Measurements from ENCODE around the gene RASSF7. TPM values are rescaled to one million over a fixed set of nuclear protein-coding genes. Genes with fewer than 3 reads are reported as not detected.

RASSF7 gene
- total RNA-seq, 4 donors from 2014 or later = 2.9 to 24.4 (median 13.7) TPM

DNA sequence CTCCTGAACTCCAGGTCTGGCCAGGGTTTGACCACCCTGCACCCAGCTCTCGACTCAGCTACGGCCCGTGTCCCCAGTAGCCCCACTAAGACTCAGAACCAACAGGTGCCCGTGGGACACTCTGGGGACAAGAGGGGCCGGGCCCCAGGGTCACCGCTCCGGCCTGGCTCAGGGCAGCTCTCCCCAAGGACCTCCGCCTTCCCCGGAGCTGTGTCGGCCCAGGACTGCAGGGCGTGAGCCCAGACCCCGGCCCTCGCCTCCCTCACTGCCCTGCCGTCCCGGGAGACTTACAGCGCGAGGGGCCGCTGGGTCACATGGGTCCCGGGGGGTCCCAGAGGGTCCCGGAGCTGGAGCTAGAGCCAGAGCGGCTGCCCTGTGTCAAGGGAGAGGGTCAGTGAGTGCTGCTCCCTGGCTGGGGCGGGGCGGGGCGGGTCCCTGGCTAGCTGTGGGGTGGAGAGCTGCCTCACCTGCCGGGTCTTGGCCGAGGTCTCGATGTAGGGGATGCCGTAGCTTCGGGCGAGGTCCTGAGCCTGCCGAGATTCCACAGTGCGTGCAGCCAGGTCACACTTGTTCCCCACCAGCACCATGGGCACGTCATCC lies 27.7 kb upstream of the RASSF7 start:
- H3K27ac ChIP-seq (replicated peaks in 1 of 4) = no peak overlapping the region
- peaks cover 21 to 35% (median 32%) of the 10 kb centered on the region in 4 donors for H3K36me3 ChIP-seq
- DNase-seq (ENCODE audit: extremely low spot score) = no peak
- TF ChIP-seq EP300 (IDR thresholded peaks at IDR 0.05) (no peak), POLR2AphosphoS5 (IDR thresholded peaks at IDR 0.05) (no peak), POLR2A (IDR thresholded peaks at IDR 0.05; ENCODE audit: low read depth) (no peak)
- TF ChIP-seq, protein P1, sequence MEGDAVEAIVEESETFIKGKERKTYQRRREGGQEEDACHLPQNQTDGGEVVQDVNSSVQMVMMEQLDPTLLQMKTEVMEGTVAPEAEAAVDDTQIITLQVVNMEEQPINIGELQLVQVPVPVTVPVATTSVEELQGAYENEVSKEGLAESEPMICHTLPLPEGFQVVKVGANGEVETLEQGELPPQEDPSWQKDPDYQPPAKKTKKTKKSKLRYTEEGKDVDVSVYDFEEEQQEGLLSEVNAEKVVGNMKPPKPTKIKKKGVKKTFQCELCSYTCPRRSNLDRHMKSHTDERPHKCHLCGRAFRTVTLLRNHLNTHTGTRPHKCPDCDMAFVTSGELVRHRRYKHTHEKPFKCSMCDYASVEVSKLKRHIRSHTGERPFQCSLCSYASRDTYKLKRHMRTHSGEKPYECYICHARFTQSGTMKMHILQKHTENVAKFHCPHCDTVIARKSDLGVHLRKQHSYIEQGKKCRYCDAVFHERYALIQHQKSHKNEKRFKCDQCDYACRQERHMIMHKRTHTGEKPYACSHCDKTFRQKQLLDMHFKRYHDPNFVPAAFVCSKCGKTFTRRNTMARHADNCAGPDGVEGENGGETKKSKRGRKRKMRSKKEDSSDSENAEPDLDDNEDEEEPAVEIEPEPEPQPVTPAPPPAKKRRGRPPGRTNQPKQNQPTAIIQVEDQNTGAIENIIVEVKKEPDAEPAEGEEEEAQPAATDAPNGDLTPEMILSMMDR (IDR thresholded peaks at IDR 0.05) = no peak
- H3K9me3 ChIP-seq = no peaks in the 10 kb centered on the region
- peaks cover 0 to 15% (median 7%) of the 10 kb centered on the region in 4 donors for H3K27me3 ChIP-seq
- 90% methylated on average over 18 of the region's 33 CpGs for WGBS
- peaks cover 30 to 47% (median 45%) of the 10 kb centered on the region in 4 donors for H3K4me1 ChIP-seq
- H3K4me3 ChIP-seq = no peak overlapping the region
- intact Hi-C loops (cut with DNase I) = no loop called here

DNA sequence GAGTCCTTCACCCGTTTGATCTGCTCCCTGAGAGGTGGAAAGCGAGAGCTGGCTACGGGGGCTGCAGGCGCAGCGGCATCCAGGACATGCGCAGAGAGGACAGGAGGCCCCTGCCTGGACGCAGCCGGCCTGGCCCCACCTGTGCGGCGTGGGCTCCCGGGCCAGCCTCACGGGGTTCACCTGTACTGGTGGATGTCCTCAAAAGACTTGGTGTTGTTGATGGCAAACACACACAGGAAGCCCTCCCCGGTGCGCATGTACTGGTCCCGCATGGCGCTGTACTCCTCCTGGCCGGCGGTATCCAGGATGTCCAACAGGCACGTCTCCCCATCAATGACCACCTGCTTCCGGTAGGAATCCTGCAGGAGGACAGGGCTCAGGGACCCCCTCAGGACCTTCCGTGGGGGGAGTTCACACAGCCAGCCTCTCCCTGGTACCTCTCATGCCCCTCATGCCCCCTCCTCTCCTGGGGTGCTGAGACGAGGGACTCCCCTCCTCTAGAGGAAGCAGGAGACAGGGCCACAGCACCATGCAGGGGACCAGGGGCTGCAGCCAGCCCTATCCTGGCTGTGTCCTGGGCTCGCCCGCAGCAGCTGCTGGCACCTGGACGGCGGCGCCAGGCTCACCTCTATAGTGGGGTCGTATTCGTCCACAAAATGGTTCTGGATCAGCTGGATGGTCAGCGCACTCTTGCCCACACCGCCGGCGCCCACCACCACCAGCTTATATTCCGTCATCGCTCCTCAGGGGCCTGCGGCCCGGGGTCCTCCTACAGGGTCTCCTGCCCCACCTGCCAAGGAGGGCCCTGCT lies 27.0 kb upstream of the RASSF7 start:
- Histone ChIP-seq H3K4me1 (peaks cover 30 to 47% (median 45%) of the 10 kb centered on the region in 4 donors), H3K36me3 (peaks cover 21 to 35% (median 32%) of the 10 kb centered on the region in 4 donors), H3K9me3 (no peaks in the 10 kb centered on the region), H3K27me3 (peaks cover 0 to 22% (median 9%) of the 10 kb centered on the region in 4 donors), H3K27ac (replicated peaks in 1 of 4) (no peak overlapping the region), H3K4me3 (peak overlapping the region; percentile 74 to 93 (median 90))
- WGBS = 94% methylated on average over 23 of the region's 37 CpGs
- intact Hi-C loops (cut with DNase I) = no loop called here
- TF ChIP-seq POLR2AphosphoS5 (IDR thresholded peaks at IDR 0.05) (no peak), POLR2A (IDR thresholded peaks at IDR 0.05; ENCODE audit: low read depth) (no peak), EP300 (IDR thresholded peaks at IDR 0.05) (no peak)
- TF ChIP-seq, protein P1 (IDR thresholded peaks at IDR 0.05) = no peak
- DNase-seq (ENCODE audit: extremely low spot score) = no peak

GRCh38 chr11:534396-535209 lies 26.2 kb upstream of the RASSF7 start:
- Histone ChIP-seq H3K9me3 (no peaks in the 10 kb centered on the region), H3K27ac (replicated peaks in 1 of 4) (peak overlapping the region; percentile 64 to 75 (median 70)), H3K4me3 (peak overlapping the region; percentile 74 to 93 (median 90)), H3K27me3 (peaks cover 0 to 25% (median 9%) of the 10 kb centered on the region in 4 donors), H3K4me1 (peaks cover 30 to 47% (median 45%) of the 10 kb centered on the region in 4 donors), H3K36me3 (peaks cover 21 to 35% (median 32%) of the 10 kb centered on the region in 4 donors)
- intact Hi-C loops (cut with DNase I) = no loop called here
- 0% methylated on average over 5 of the region's 66 CpGs for WGBS
- no peak for TF ChIP-seq EP300 (IDR thresholded peaks at IDR 0.05)
- TF ChIP-seq, protein P1 (IDR thresholded peaks at IDR 0.05) = no peak
- no peak for TF ChIP-seq POLR2A (IDR thresholded peaks at IDR 0.05; ENCODE audit: low read depth)
- TF ChIP-seq POLR2AphosphoS5 (IDR thresholded peaks at IDR 0.05) = no peak
- DNase-seq (ENCODE audit: extremely low spot score) = no peak

GRCh38 chr11:535210-535518 lies 25.6 kb upstream of the RASSF7 start:
- H3K27ac ChIP-seq (replicated peaks in 1 of 4) = peak overlapping the region; percentile 64 to 75 (median 70)
- H3K9me3 ChIP-seq = no peaks in the 10 kb centered on the region
- no peak for TF ChIP-seq EP300 (IDR thresholded peaks at IDR 0.05)
- TF ChIP-seq POLR2AphosphoS5 (IDR thresholded peaks at IDR 0.05) = no peak
- TF ChIP-seq, protein P1 (IDR thresholded peaks at IDR 0.05) = no peak
- TF ChIP-seq POLR2A (IDR thresholded peaks at IDR 0.05; ENCODE audit: low read depth) = no peak
- peaks cover 0 to 30% (median 9%) of the 10 kb centered on the region in 4 donors for H3K27me3 ChIP-seq
- intact Hi-C loops (cut with DNase I) = no loop called here
- H3K36me3 ChIP-seq = peaks cover 21 to 35% (median 32%) of the 10 kb centered on the region in 4 donors
- H3K4me3 ChIP-seq = peak overlapping the region; percentile 74 to 93 (median 90)
- DNase-seq (ENCODE audit: extremely low spot score) = no peak
- peaks cover 30 to 47% (median 45%) of the 10 kb centered on the region in 4 donors for H3K4me1 ChIP-seq
- WGBS = no CpG with 5 or more reads among the region's 56 CpGs
